ENCODE data around the gene OR10V1. TPM values are rescaled to one million over a fixed set of nuclear protein-coding genes. Genes with fewer than 3 reads are reported as not detected.
"Not testable (repeated sequence)": the region's sequence is repeated elsewhere in the genome, so short reads cannot be mapped to it uniquely, and the experiment has no call there.

OR10V1 gene
- total and polyA plus RNA-seq, 2 of the 4 experiments (the other 2 are of a cell fraction) = not detected

- 100% methylated on average over 1 of the region's 6 CpGs; no CpG with 5 or more reads in 1 of the 2 experiments for WGBS, 2 experiments (ENCODE audit: extremely low coverage in 2 of 2, insufficient read length in 1 of 2)
- no TSS peak for BruUV-seq (replicated peaks)
Observed at GRCh38 chr11:59705294-59705693, 8.4 kb downstream of the OR10V1 start.

GRCh38 chr11:59703515-59703914 lies 10.1 kb downstream of the OR10V1 start:
- CTCF ChIA-PET; H2BK20ac ChIP-seq (ENCODE audit: low read depth, low read length); H3K9me3 ChIP-seq (ENCODE audit: control insufficient read depth, insufficient read depth, low read length); H3K36me3 ChIP-seq (ENCODE audit: control insufficient read depth, insufficient read depth, low read length); ATAC-seq (ENCODE audit: low read depth); H3K14ac ChIP-seq (replicated peaks; ENCODE audit: low read depth, low read length); H3K9ac ChIP-seq (ENCODE audit: low read depth, low read length); H3K18ac ChIP-seq (ENCODE audit: low read depth, low read length); H3K9me1 ChIP-seq (ENCODE audit: insufficient read depth, low read length); intact Hi-C loops (cut with micrococcal nuclease); BruUV-seq (replicated peaks); H3K56ac ChIP-seq (ENCODE audit: extremely low read depth, insufficient read depth, low read length); H3K4ac ChIP-seq (ENCODE audit: low read depth, low read length); H3K4me2 ChIP-seq (ENCODE audit: low read depth, low read length); H3K79me1 ChIP-seq (ENCODE audit: low read depth in 1 of 2, low read length in 2 of 2); H3K27ac ChIP-seq (ENCODE audit: insufficient read depth, low read length); dilution Hi-C loops (cut with HindIII; ENCODE audit: low sequenced_read_pairs, unreplicated experiment); H3K27me3 ChIP-seq (ENCODE audit: control insufficient read depth, insufficient read depth, low read length); H3K4me3 ChIP-seq (ENCODE audit: insufficient read depth, low read depth, low read length); H2AK9ac ChIP-seq (replicated peaks; ENCODE audit: low read depth, low read length, poor library complexity); H2BK120ac ChIP-seq (ENCODE audit: low read depth, low read length); H3K4me1 ChIP-seq (ENCODE audit: control insufficient read depth, insufficient read depth, low read length); H4K20me1 ChIP-seq (ENCODE audit: insufficient read depth, low read length); H4K8ac ChIP-seq (ENCODE audit: low read depth in 2 of 2, low read length in 2 of 2); H2BK5ac ChIP-seq (ENCODE audit: low read depth, low read length, poor library complexity, severe bottlenecking); H4K5ac ChIP-seq (ENCODE audit: low read depth, low read length); H2AFZ ChIP-seq (replicated peaks; ENCODE audit: low read length, poor library complexity); H3K23ac ChIP-seq (ENCODE audit: low read depth, low read length); H4K91ac ChIP-seq (ENCODE audit: insufficient read depth, low read depth, low read length); POLR2A ChIA-PET (ENCODE audit: unreplicated experiment); in situ Hi-C loops (cut with MboI; ENCODE audit: low sequenced_read_pairs); DNase-seq; H2AK5ac ChIP-seq (ENCODE audit: low read depth, low read length): not testable (repeated sequence)
- WGBS, 2 experiments (ENCODE audit: extremely low coverage in 2 of 2, insufficient read length in 1 of 2) = no CpG with 5 or more reads among the region's 1 CpG
- 0 out of 3 replicates have a peak overlapping the region, but pooled peaks have one; percentile 9 for H2BK15ac ChIP-seq (ENCODE audit: low read depth, low read length)

More at GRCh38 chr11:59705294-59705693, 8.4 kb downstream of the OR10V1 start:
- Histone ChIP-seq H2BK15ac (ENCODE audit: low read depth, low read length) (no peak overlapping the region), H3K9me3 (ENCODE audit: control insufficient read depth, insufficient read depth, low read length) (no peaks in the 10 kb centered on the region; the same call in 1 of the 2 replicates), H4K20me1 (ENCODE audit: insufficient read depth, low read length) (no peaks in the 10 kb centered on the region), H3K27me3 (ENCODE audit: control insufficient read depth, insufficient read depth, low read length) (no peaks in the 10 kb centered on the region), H4K5ac (ENCODE audit: low read depth, low read length) (no peak overlapping the region), H3K4ac (ENCODE audit: low read depth, low read length) (no peak overlapping the region), H3K27ac (ENCODE audit: insufficient read depth, low read length) (no peak overlapping the region), H2BK120ac (ENCODE audit: low read depth, low read length) (peak overlapping the region; percentile 64; the same call in 1 of the 2 replicates), H2AFZ (replicated peaks; ENCODE audit: low read length, poor library complexity) (no peak overlapping the region), H2BK20ac (ENCODE audit: low read depth, low read length) (peak overlapping the region; percentile 64; the same call in 1 of the 2 replicates), H3K14ac (replicated peaks; ENCODE audit: low read depth, low read length) (no peak overlapping the region), H2AK9ac (replicated peaks; ENCODE audit: low read depth, low read length, poor library complexity) (no peak overlapping the region), H2BK5ac (ENCODE audit: low read depth, low read length, poor library complexity, severe bottlenecking) (peak overlapping the region; percentile 100), H3K9ac (ENCODE audit: low read depth, low read length) (no peak overlapping the region), H3K4me2 (ENCODE audit: low read depth, low read length) (no peak overlapping the region), H4K8ac (ENCODE audit: low read depth in 2 of 2, low read length in 2 of 2) (peak overlapping the region in 1 of 2 experiments; percentile 16; a peak in 1 of 4 replicates), H3K4me3 (ENCODE audit: insufficient read depth, low read depth, low read length) (no peak overlapping the region), H3K36me3 (ENCODE audit: control insufficient read depth, insufficient read depth, low read length) (no peaks in the 10 kb centered on the region), H4K91ac (ENCODE audit: insufficient read depth, low read depth, low read length) (no peak overlapping the region), H3K9me1 (ENCODE audit: insufficient read depth, low read length) (0 out of 2 replicates have a peak, but pooled peaks cover 3% of the 10 kb centered on the region), H3K23ac (ENCODE audit: low read depth, low read length) (no peak overlapping the region), H3K56ac (ENCODE audit: extremely low read depth, insufficient read depth, low read length) (no peak overlapping the region), H3K4me1 (ENCODE audit: control insufficient read depth, insufficient read depth, low read length) (peaks cover 9% of the 10 kb centered on the region; the same call in 1 of the 2 replicates), H3K18ac (ENCODE audit: low read depth, low read length) (peak overlapping the region; percentile 1; the same call in 1 of the 2 replicates), H3K79me1 (ENCODE audit: low read depth in 1 of 2, low read length in 2 of 2) (no peaks in the 10 kb centered on the region), H2AK5ac (ENCODE audit: low read depth, low read length) (no peak overlapping the region)
- DNase-seq (peak; percentile 38), ATAC-seq (ENCODE audit: low read depth) (peak; percentile 39)
- dilution Hi-C loops (cut with HindIII; ENCODE audit: low sequenced_read_pairs, unreplicated experiment) = no loop called here
- intact Hi-C loops (cut with micrococcal nuclease) = no loop called here
- ChIA-PET POLR2A (ENCODE audit: unreplicated experiment) (no interaction called here), CTCF (no interaction called here)
- TF ChIP-seq RCOR1 (IDR thresholded peaks at IDR 0.05; ENCODE audit: insufficient replicate concordance, low read length) (no peak), SMC3 (IDR thresholded peaks at IDR 0.05; ENCODE audit: low read depth, low read length) (no peak), MAZ (IDR thresholded peaks at IDR 0.05; ENCODE audit: borderline replicate concordance, low read depth, low read length) (no peak)
- in situ Hi-C loops (cut with MboI; ENCODE audit: low sequenced_read_pairs) = no loop called here
